ENCODE results near the gene TACR1. TPM values are rescaled to one million over a fixed set of nuclear protein-coding genes. Genes with fewer than 3 reads are reported as not detected.

Gene TACR1
- total and polyA plus RNA-seq, 9 donors, result 0.07 to 0.54 (median 0.24) TPM

DNA sequence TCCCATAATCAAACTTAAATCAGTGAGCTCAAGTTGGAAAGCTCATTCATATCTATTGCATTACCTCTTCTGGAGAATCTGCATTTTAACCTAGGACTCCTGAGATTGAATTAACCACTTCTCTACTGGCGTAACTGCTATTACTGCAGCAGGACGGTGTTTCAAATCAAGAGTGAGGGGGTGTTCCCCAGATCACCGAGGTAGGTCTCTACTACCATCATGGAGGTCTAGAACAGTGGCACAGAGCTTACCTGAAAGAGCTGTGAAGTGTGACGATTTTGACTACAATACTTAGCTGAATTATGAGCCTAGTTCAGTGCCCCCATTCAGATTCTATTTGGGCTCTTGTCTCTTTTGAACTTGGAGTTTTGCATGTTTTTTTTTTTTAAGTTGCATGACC, 121.4 kb downstream of the TACR1 start:
- Histone ChIP-seq H3K4me3 (ENCODE audit: low read length) (no peak overlapping the region), H3K27me3 (ENCODE audit: control insufficient read depth, insufficient read depth, low read length) (no peaks in the 10 kb centered on the region), H3K4me1 (ENCODE audit: control insufficient read depth, insufficient read depth, low read length) (peaks cover 21% of the 10 kb centered on the region), H3K27ac (ENCODE audit: low read length) (no peak overlapping the region), H3K36me3 (ENCODE audit: control insufficient read depth, insufficient read depth, low read length) (no peaks in the 10 kb centered on the region), H3K9me3 (replicated peaks; ENCODE audit: control insufficient read depth, low read depth, low read length) (no peaks in the 10 kb centered on the region)
- 93% methylated on average over 3 of the region's 4 CpGs for WGBS (ENCODE audit: insufficient coverage)
- DNase-seq, result no peak

- Histone ChIP-seq H3K4me3 (ENCODE audit: low read length) (no peak overlapping the region), H3K27ac (ENCODE audit: low read length) (peak overlapping the region; percentile 89), H3K36me3 (ENCODE audit: control insufficient read depth, insufficient read depth, low read length) (no peaks in the 10 kb centered on the region), H3K9me3 (replicated peaks; ENCODE audit: control insufficient read depth, low read depth, low read length) (no peaks in the 10 kb centered on the region), H3K27me3 (ENCODE audit: control insufficient read depth, insufficient read depth, low read length) (no peaks in the 10 kb centered on the region), H3K4me1 (ENCODE audit: control insufficient read depth, insufficient read depth, low read length) (peaks cover 30% of the 10 kb centered on the region)
- peak; percentile 87 for DNase-seq
- 43% methylated on average over 2 of the region's 2 CpGs for WGBS (ENCODE audit: insufficient coverage)
These were observed 123.2 kb downstream of the TACR1 start for GRCh38 chr2:75076088-75076487.

- DNase-seq, result no peak
- H3K36me3 ChIP-seq (ENCODE audit: control insufficient read depth, insufficient read depth, low read length), result no peaks in the 10 kb centered on the region
- peaks cover 30% of the 10 kb centered on the region for H3K4me1 ChIP-seq (ENCODE audit: control insufficient read depth, insufficient read depth, low read length)
- no peaks in the 10 kb centered on the region for H3K9me3 ChIP-seq (replicated peaks; ENCODE audit: control insufficient read depth, low read depth, low read length)
- H3K27ac ChIP-seq (ENCODE audit: low read length), result peak overlapping the region; percentile 79
- H3K27me3 ChIP-seq (ENCODE audit: control insufficient read depth, insufficient read depth, low read length), result no peaks in the 10 kb centered on the region
- no CpG with 5 or more reads among the region's 1 CpG for WGBS (ENCODE audit: insufficient coverage)
- no peak overlapping the region for H3K4me3 ChIP-seq (ENCODE audit: low read length)
These were observed 124.6 kb downstream of the TACR1 start for GRCh38 chr2:75074708-75075107.

- peak; percentile 54 for DNase-seq
- no peaks in the 10 kb centered on the region for H3K36me3 ChIP-seq (ENCODE audit: control insufficient read depth, insufficient read depth, low read length)
- no peak overlapping the region for H3K4me3 ChIP-seq (ENCODE audit: low read length)
- peak overlapping the region; percentile 79 for H3K27ac ChIP-seq (ENCODE audit: low read length)
- no peaks in the 10 kb centered on the region for H3K27me3 ChIP-seq (ENCODE audit: control insufficient read depth, insufficient read depth, low read length)
- H3K9me3 ChIP-seq (replicated peaks; ENCODE audit: control insufficient read depth, low read depth, low read length), result no peaks in the 10 kb centered on the region
- peaks cover 30% of the 10 kb centered on the region for H3K4me1 ChIP-seq (ENCODE audit: control insufficient read depth, insufficient read depth, low read length)
- WGBS (ENCODE audit: insufficient coverage), result 0% methylated on average over 1 of the region's 1 CpG
These were observed 125.1 kb downstream of the TACR1 start for GRCh38 chr2:75074228-75074627.

GRCh38 chr2:75071766-75072165, 127.6 kb downstream of the TACR1 start:
- no peaks in the 10 kb centered on the region for H3K36me3 ChIP-seq (ENCODE audit: control insufficient read depth, insufficient read depth, low read length)
- no peaks in the 10 kb centered on the region for H3K27me3 ChIP-seq (ENCODE audit: control insufficient read depth, insufficient read depth, low read length)
- no peak overlapping the region for H3K27ac ChIP-seq (ENCODE audit: low read length)
- no peak overlapping the region for H3K4me3 ChIP-seq (ENCODE audit: low read length)
- 78% methylated on average over 5 of the region's 5 CpGs for WGBS (ENCODE audit: insufficient coverage)
- H3K9me3 ChIP-seq (replicated peaks; ENCODE audit: control insufficient read depth, low read depth, low read length), result no peaks in the 10 kb centered on the region
- no peak for DNase-seq
- H3K4me1 ChIP-seq (ENCODE audit: control insufficient read depth, insufficient read depth, low read length), result peaks cover 30% of the 10 kb centered on the region

DNA sequence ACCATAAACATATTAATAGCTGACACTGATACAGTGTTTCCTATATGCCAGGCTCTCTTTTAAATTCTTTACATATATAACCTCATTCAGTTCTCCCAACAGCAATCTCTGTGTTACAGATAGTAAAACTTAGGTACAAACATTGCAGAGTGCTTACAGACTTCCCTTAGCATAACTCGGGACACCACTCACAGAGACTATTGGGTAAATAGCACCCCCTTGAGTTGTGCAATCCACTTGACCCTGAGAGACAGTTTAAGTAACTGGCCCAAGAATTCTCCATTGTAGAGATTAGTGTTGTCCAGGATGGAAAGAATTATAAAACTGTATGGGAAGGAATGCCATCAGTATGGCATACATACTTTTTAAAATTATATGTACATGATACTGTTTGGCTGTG, 130.8 kb downstream of the TACR1 start:
- Histone ChIP-seq H3K4me3 (ENCODE audit: low read length) (no peak overlapping the region), H3K9me3 (replicated peaks; ENCODE audit: control insufficient read depth, low read depth, low read length) (no peaks in the 10 kb centered on the region), H3K27ac (ENCODE audit: low read length) (no peak overlapping the region), H3K27me3 (ENCODE audit: control insufficient read depth, insufficient read depth, low read length) (no peaks in the 10 kb centered on the region), H3K36me3 (ENCODE audit: control insufficient read depth, insufficient read depth, low read length) (no peaks in the 10 kb centered on the region), H3K4me1 (ENCODE audit: control insufficient read depth, insufficient read depth, low read length) (peaks cover 19% of the 10 kb centered on the region)
- no peak for DNase-seq
- no CpG with 5 or more reads among the region's 1 CpG for WGBS (ENCODE audit: insufficient coverage)

- H3K9me3 ChIP-seq (replicated peaks; ENCODE audit: control insufficient read depth, low read depth, low read length), result no peaks in the 10 kb centered on the region
- H3K4me1 ChIP-seq (ENCODE audit: control insufficient read depth, insufficient read depth, low read length), result peaks cover 14% of the 10 kb centered on the region
- H3K27me3 ChIP-seq (ENCODE audit: control insufficient read depth, insufficient read depth, low read length), result no peaks in the 10 kb centered on the region
- H3K4me3 ChIP-seq (ENCODE audit: low read length), result no peak overlapping the region
- DNase-seq, result no peak
- WGBS (ENCODE audit: insufficient coverage), result 100% methylated on average over 2 of the region's 2 CpGs
- H3K27ac ChIP-seq (ENCODE audit: low read length), result no peak overlapping the region
- H3K36me3 ChIP-seq (ENCODE audit: control insufficient read depth, insufficient read depth, low read length), result no peaks in the 10 kb centered on the region
These were observed 131.8 kb downstream of the TACR1 start for GRCh38 chr2:75067506-75067905.

GRCh38 chr2:75066121-75066902, 133.0 kb downstream of the TACR1 start:
- 60% methylated on average over 2 of the region's 6 CpGs for WGBS (ENCODE audit: insufficient coverage)
- Histone ChIP-seq H3K27me3 (ENCODE audit: control insufficient read depth, insufficient read depth, low read length) (no peaks in the 10 kb centered on the region), H3K36me3 (ENCODE audit: control insufficient read depth, insufficient read depth, low read length) (no peaks in the 10 kb centered on the region)

GRCh38 chr2:75065402-75066008, 133.8 kb downstream of the TACR1 start:
- H3K27me3 ChIP-seq (ENCODE audit: control insufficient read depth, insufficient read depth, low read length), result no peaks in the 10 kb centered on the region
- H3K9me3 ChIP-seq (replicated peaks; ENCODE audit: control insufficient read depth, low read depth, low read length), result no peaks in the 10 kb centered on the region
- peaks cover 6% of the 10 kb centered on the region for H3K4me1 ChIP-seq (ENCODE audit: control insufficient read depth, insufficient read depth, low read length)
- no peaks in the 10 kb centered on the region for H3K36me3 ChIP-seq (ENCODE audit: control insufficient read depth, insufficient read depth, low read length)
- WGBS (ENCODE audit: insufficient coverage), result 92% methylated on average over 4 of the region's 8 CpGs
- DNase-seq, result no peak
- H3K4me3 ChIP-seq (ENCODE audit: low read length), result no peak overlapping the region
- no peak overlapping the region for H3K27ac ChIP-seq (ENCODE audit: low read length)

More at GRCh38 chr2:75066121-75066902, 133.0 kb downstream of the TACR1 start:
- Histone ChIP-seq H3K4me3 (ENCODE audit: low read length) (no peak overlapping the region), H3K27ac (ENCODE audit: low read length) (no peak overlapping the region), H3K4me1 (ENCODE audit: control insufficient read depth, insufficient read depth, low read length) (peaks cover 6% of the 10 kb centered on the region), H3K9me3 (replicated peaks; ENCODE audit: control insufficient read depth, low read depth, low read length) (no peaks in the 10 kb centered on the region)
- DNase-seq, result no peak

GRCh38 chr2:75064691-75065396, 134.5 kb downstream of the TACR1 start:
- DNase-seq, result peak; percentile 43

More at GRCh38 chr2:75064691-75065396, 134.5 kb downstream of the TACR1 start:
- no peaks in the 10 kb centered on the region for H3K36me3 ChIP-seq (ENCODE audit: control insufficient read depth, insufficient read depth, low read length)
- peaks cover 6% of the 10 kb centered on the region for H3K4me1 ChIP-seq (ENCODE audit: control insufficient read depth, insufficient read depth, low read length)
- WGBS (ENCODE audit: insufficient coverage), result 38% methylated on average over 5 of the region's 8 CpGs
- no peaks in the 10 kb centered on the region for H3K27me3 ChIP-seq (ENCODE audit: control insufficient read depth, insufficient read depth, low read length)
- no peaks in the 10 kb centered on the region for H3K9me3 ChIP-seq (replicated peaks; ENCODE audit: control insufficient read depth, low read depth, low read length)
- no peak overlapping the region for H3K27ac ChIP-seq (ENCODE audit: low read length)
- no peak overlapping the region for H3K4me3 ChIP-seq (ENCODE audit: low read length)

Data from muscle of leg (tissue), 11 donors.